SU-DHL-6 (cell line): ENCODE results near the gene VAPB.

Experiments used
- H2AFZ ChIP-seq: fragments of 200-600 bp; sonication (generic); 2 replicates; pipeline ENCODE4 v1.6.1; 2014; ENCODE audit warnings: low read depth, mild to moderate bottlenecking, moderate library complexity, mixed read lengths, antibody characterized with exemption, low read length; ENCODE audit not compliant: severe bottlenecking
- H3F3A ChIP-seq: fragments of 200-600 bp; shearing (Covaris generic); 2 replicates; pipeline ENCODE4 v1.6.0; 2016; ENCODE audit warnings: antibody characterized with exemption, mild to moderate bottlenecking; ENCODE audit not compliant: insufficient read depth
- H3K27ac ChIP-seq: fragments of 200-600 bp; sonication (generic); 2 replicates; pipeline ENCODE4 v1.5.1; 2016; ENCODE audit warnings: low read depth, mild to moderate bottlenecking, low read length, moderate library complexity, mixed read lengths
- H3K27me3 ChIP-seq: fragments of 200-600 bp; sonication (generic), shearing (Covaris generic); 2 replicates; pipeline ENCODE4 v1.6.0; 2014; ENCODE audit warnings: mild to moderate bottlenecking, low read length
- H3K36me3 ChIP-seq: fragments of 200-600 bp; sonication (generic); 2 replicates; pipeline ENCODE4 v1.6.1; 2014; ENCODE audit warnings: mild to moderate bottlenecking, low read length, mixed read lengths
- H3K4me2 ChIP-seq: fragments of 300-600, 200-600 bp; shearing (Covaris generic), sonication (generic); 2 replicates; pipeline ENCODE4 v1.6.0; 2014; ENCODE audit warnings: low read length, low read depth, mild to moderate bottlenecking; ENCODE audit not compliant: poor library complexity, severe bottlenecking
- H3K4me3 ChIP-seq: fragments of 200-600 bp; sonication (generic); 2 replicates; pipeline ENCODE4 v1.5.1; 2014; ENCODE audit warnings: antibody characterized with exemption, low read length, mild to moderate bottlenecking, mixed read lengths; ENCODE audit not compliant: insufficient read depth, poor library complexity, severe bottlenecking
- H3K79me2 ChIP-seq: fragments of 200-600 bp; sonication (generic); 2 replicates; pipeline ENCODE4 v1.6.1; 2014; ENCODE audit warnings: mild to moderate bottlenecking, low read length, moderate library complexity; ENCODE audit not compliant: insufficient read depth
- H3K9ac ChIP-seq: fragments of 200-600 bp; sonication (generic); 2 replicates; pipeline ENCODE4 v1.7.0; 2014; ENCODE audit warnings: mild to moderate bottlenecking, low read length
- H3K9me2 ChIP-seq: fragments of 200-600 bp; sonication (generic); replicated peaks from 2 replicates; pipeline ENCODE4 v1.6.1; 2014; ENCODE audit warnings: low read length; ENCODE audit not compliant: insufficient read depth
- H3K9me3 ChIP-seq: fragments of 200-600 bp; sonication (generic); 2 replicates; pipeline ENCODE4 v1.6.1; 2014; ENCODE audit warnings: low read length, mixed read lengths; ENCODE audit not compliant: insufficient read depth
- H4K20me1 ChIP-seq: fragments of 200-600 bp; sonication (generic); 2 replicates; pipeline ENCODE4 v1.6.1; 2014; ENCODE audit warnings: low read depth, mild to moderate bottlenecking, antibody characterized with exemption, low read length, moderate library complexity, mixed read lengths
- EZH2phosphoT487 ChIP-seq: fragments of 200-600 bp; sonication (generic), shearing (Covaris generic); conservative IDR thresholded peaks from 2 replicates; pipeline ENCODE4 v1.6.1; 2018; ENCODE audit warnings: mild to moderate bottlenecking, antibody characterized with exemption, low read length, moderate library complexity, mixed read lengths
- TF ChIP-seq, protein P1 (sequence below): fragments of 200-600 bp; sonication (generic); IDR thresholded peaks from one replicate; pipeline ENCODE4 v1.5.1; 2017; ENCODE audit warnings: antibody characterized with exemption, mild to moderate bottlenecking, low read length, moderate library complexity; ENCODE audit not compliant: insufficient read depth, poor library complexity, severe bottlenecking

Gene VAPB

DNA sequence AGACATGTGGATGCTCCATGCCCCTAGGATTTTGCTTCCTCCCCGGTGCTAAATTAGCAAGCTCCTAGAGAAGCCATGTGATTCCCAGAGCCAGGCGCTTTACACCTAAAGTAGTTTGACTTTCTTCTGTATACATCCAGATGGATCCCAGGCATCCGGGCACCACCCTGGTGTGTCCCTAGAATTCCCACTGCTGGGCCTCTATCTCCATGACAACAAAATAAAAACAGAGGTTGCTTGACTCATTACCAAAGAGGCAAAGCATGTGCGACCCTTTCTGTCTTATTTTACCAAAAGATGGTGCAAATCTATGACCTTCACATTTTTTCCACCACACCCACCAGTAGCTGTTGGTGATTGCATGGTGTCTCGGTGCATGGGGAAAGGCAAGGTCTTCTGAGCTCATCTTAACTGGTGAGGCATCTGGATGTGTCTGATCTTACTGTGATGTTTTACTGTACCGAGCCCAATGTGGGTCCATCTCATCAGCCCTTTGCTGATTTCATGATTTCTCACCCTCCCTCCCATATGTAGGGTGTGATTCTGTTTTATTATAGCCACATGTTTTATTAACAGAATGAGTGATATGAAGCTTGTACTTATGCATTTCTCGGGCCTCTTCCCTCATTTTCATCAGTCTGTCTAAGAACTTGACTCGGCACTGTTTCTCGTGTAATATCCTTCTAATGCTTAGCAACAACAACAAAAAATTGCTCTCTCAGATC is 27.4 kb upstream of the VAPB start:
- no peak overlapping the region for H3K27ac ChIP-seq
- peaks cover 5% of the 10 kb centered on the region; the same call in 1 of the 2 replicates for H3K36me3 ChIP-seq
- H3K4me3 ChIP-seq, result no peak overlapping the region
- H2AFZ ChIP-seq, result no peak overlapping the region
- TF ChIP-seq, protein P1, sequence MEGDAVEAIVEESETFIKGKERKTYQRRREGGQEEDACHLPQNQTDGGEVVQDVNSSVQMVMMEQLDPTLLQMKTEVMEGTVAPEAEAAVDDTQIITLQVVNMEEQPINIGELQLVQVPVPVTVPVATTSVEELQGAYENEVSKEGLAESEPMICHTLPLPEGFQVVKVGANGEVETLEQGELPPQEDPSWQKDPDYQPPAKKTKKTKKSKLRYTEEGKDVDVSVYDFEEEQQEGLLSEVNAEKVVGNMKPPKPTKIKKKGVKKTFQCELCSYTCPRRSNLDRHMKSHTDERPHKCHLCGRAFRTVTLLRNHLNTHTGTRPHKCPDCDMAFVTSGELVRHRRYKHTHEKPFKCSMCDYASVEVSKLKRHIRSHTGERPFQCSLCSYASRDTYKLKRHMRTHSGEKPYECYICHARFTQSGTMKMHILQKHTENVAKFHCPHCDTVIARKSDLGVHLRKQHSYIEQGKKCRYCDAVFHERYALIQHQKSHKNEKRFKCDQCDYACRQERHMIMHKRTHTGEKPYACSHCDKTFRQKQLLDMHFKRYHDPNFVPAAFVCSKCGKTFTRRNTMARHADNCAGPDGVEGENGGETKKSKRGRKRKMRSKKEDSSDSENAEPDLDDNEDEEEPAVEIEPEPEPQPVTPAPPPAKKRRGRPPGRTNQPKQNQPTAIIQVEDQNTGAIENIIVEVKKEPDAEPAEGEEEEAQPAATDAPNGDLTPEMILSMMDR, result no peak
- no peak for TF ChIP-seq EZH2phosphoT487
- H3K9me3 ChIP-seq, result no peaks in the 10 kb centered on the region
- H3K27me3 ChIP-seq, result no peaks in the 10 kb centered on the region
- H3K9ac ChIP-seq, result no peak overlapping the region
- no peaks in the 10 kb centered on the region for H3K9me2 ChIP-seq
- H3K4me2 ChIP-seq, result no peak overlapping the region
- H3K79me2 ChIP-seq, result no peaks in the 10 kb centered on the region
- no peaks in the 10 kb centered on the region for H4K20me1 ChIP-seq
- no peaks in the 10 kb centered on the region for H3F3A ChIP-seq

DNA sequence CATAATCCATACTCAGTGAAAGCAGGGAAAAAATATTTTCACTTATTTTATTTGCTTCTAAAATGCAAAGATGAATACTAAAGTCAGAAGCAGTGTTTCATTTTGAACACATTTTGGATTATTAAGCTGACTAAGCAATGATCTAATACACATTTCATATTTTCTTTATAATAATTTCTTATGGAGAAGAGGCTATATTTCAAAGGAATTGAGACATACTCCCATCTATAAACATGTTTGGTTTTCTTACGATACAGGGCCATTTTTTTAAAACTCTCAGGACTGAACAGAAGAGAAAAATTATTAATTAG is 26.9 kb upstream of the VAPB start:
- H3K9me3 ChIP-seq, result no peaks in the 10 kb centered on the region
- no peak overlapping the region for H2AFZ ChIP-seq
- H3F3A ChIP-seq, result no peaks in the 10 kb centered on the region
- no peaks in the 10 kb centered on the region for H3K79me2 ChIP-seq
- H3K9ac ChIP-seq, result no peak overlapping the region
- H3K27ac ChIP-seq, result no peak overlapping the region
- no peaks in the 10 kb centered on the region for H3K27me3 ChIP-seq
- H3K4me2 ChIP-seq, result no peak overlapping the region
- peaks cover 5% of the 10 kb centered on the region; the same call in 1 of the 2 replicates for H3K36me3 ChIP-seq
- TF ChIP-seq EZH2phosphoT487, result no peak
- TF ChIP-seq, protein P1, result no peak
- H3K4me3 ChIP-seq, result no peak overlapping the region
- H3K9me2 ChIP-seq, result no peaks in the 10 kb centered on the region
- H4K20me1 ChIP-seq, result no peaks in the 10 kb centered on the region

DNA sequence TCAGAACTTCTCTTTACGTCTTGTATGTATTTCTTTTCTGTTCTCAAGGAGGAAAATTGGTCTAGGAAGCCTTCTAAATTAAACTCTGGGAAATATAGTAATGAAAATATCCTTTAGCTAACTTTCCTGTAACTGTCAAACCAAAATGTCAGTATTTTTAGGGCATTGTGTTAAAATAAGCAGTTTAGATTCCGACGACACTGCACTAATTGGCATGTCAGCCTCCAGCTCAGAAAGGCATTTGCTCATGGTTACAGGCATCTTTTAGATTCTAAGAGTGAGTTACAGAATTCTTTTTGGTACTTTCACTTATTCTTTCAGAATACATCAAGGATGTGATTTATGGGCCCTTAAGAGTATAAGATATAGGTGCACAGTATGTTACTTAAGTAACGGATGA is 26.1 kb upstream of the VAPB start:
- Histone ChIP-seq H3K4me2 (no peak overlapping the region), H4K20me1 (no peaks in the 10 kb centered on the region), H3K9me2 (no peaks in the 10 kb centered on the region), H3K36me3 (peaks cover 5% of the 10 kb centered on the region; the same call in 1 of the 2 replicates), H3K9ac (no peak overlapping the region), H3F3A (no peaks in the 10 kb centered on the region), H3K27ac (no peak overlapping the region), H3K4me3 (no peak overlapping the region), H3K79me2 (no peaks in the 10 kb centered on the region), H2AFZ (no peak overlapping the region), H3K27me3 (no peaks in the 10 kb centered on the region), H3K9me3 (no peaks in the 10 kb centered on the region)
- TF ChIP-seq, protein P1, result no peak
- TF ChIP-seq EZH2phosphoT487, result no peak
